H1 (cell line): ENCODE measurements around the gene CPSF4. TPM values are rescaled to one million over a fixed set of nuclear protein-coding genes. Genes with fewer than 3 reads are reported as not detected.

Experiments used
- CTCF ChIA-PET: fragments of 300-600 bp; sonication (Branson Sonifier 250); formaldehyde crosslinking; loops from one replicate; lab custom pipeline; 2021; ENCODE audit not compliant: partially characterized antibody; lab: Charles Lee
- POLR2A ChIA-PET: fragments of 300-600 bp; sonication (Branson Sonifier 250); formaldehyde crosslinking; loops from one replicate; lab custom pipeline; 2021; ENCODE audit warnings: inconsistent platforms; ENCODE audit not compliant: partially characterized antibody; lab: Charles Lee
- DNase-seq, 2 experiments: peaks; one replicate each; pipeline versions ENCODE4 v3.0.0 to v3.0.0-alpha.2; 2010 to 2022; ENCODE audit warnings: low spot score in 2 of 2, low read depth in 1 of 2, mixed read lengths in 1 of 2
- FAIRE-seq: peaks from 2 replicates; lab custom pipeline; 2011; peaks lifted over from hg19 to GRCh38; lab: Jason Lieb, UNC
- H2AFZ ChIP-seq: 2 replicates; pipeline ENCODE4 v1.8.1; 2012; ENCODE audit warnings: low read length, inconsistent platforms
- H2AK5ac ChIP-seq: 2 replicates; pipeline ENCODE4 v1.6.1; 2013; ENCODE audit warnings: low read depth, low read length
- H2BK120ac ChIP-seq: replicated peaks from 2 replicates; pipeline ENCODE3; 2013; ENCODE audit warnings: low read depth, low read length, inconsistent platforms
- H2BK12ac ChIP-seq: 2 replicates; pipeline ENCODE4 v1.6.1; 2013; ENCODE audit warnings: low read depth, low read length
- H2BK15ac ChIP-seq: 2 replicates; pipeline ENCODE4 v1.6.1; 2013; ENCODE audit warnings: low read length
- H2BK20ac ChIP-seq: 2 replicates; pipeline ENCODE4 v1.6.1; 2013; ENCODE audit warnings: low read length
- H2BK5ac ChIP-seq: 2 replicates; pipeline ENCODE4 v1.6.1; 2013; ENCODE audit warnings: low read depth, low read length
- H3K14ac ChIP-seq: 2 replicates; pipeline ENCODE4 v1.6.1; 2013; ENCODE audit warnings: inconsistent platforms; ENCODE audit not compliant: insufficient read length
- H3K18ac ChIP-seq: 2 replicates; pipeline ENCODE4 v1.6.1; 2013; ENCODE audit warnings: low read length; ENCODE audit errors: extremely low read depth
- H3K23ac ChIP-seq: 2 replicates; pipeline ENCODE4 v1.6.1; 2013; ENCODE audit warnings: inconsistent platforms; ENCODE audit not compliant: insufficient read length
- H3K23me2 ChIP-seq: 2 replicates; pipeline ENCODE4 v1.6.1; 2013; ENCODE audit warnings: low read depth, low read length
- H3K27ac ChIP-seq: 2 replicates; pipeline ENCODE4 v1.6.1; 2011; ENCODE audit warnings: low read depth, low read length, inconsistent platforms
- H3K27me3 ChIP-seq, 4 experiments: replicated peaks in 1 of 4; 1 replicate in 1 of 4; 2 replicates in 3 of 4; pipeline versions ENCODE4 v1.6.1 to v1.8.1; 2011 to 2013; ENCODE audit warnings: low read length in 3 of 4, mild to moderate bottlenecking in 3 of 4, inconsistent platforms in 2 of 4, mixed read lengths in 2 of 4, moderate library complexity in 1 of 4; ENCODE audit not compliant: control insufficient read depth in 3 of 4, insufficient read depth in 3 of 4; ENCODE audit errors: extremely low read depth in 1 of 4
- H3K36me3 ChIP-seq, 4 experiments: 2 replicates each; pipeline versions ENCODE4 v1.6.1 to v1.8.1; 2011 to 2013; ENCODE audit warnings: mild to moderate bottlenecking in 4 of 4, low read length in 3 of 4, moderate library complexity in 2 of 4, control low read depth in 1 of 4, inconsistent platforms in 1 of 4; ENCODE audit not compliant: insufficient read depth in 4 of 4, control insufficient read depth in 2 of 4
- H3K4ac ChIP-seq: replicated peaks from 2 replicates; pipeline ENCODE3; 2013; ENCODE audit warnings: low read length, low read depth, mixed read lengths, inconsistent platforms; ENCODE audit not compliant: insufficient read length
- H3K4me1 ChIP-seq, 4 experiments: replicated peaks in 1 of 4; 1 replicate in 1 of 4; 2 replicates in 3 of 4; pipeline versions ENCODE4 v1.6.1 to v1.8.1; 2011 to 2013; ENCODE audit warnings: low read length in 3 of 4, inconsistent platforms in 2 of 4, mixed read lengths in 1 of 4; ENCODE audit not compliant: insufficient read depth in 4 of 4, control insufficient read depth in 3 of 4
- H3K4me2 ChIP-seq, 2 experiments: 2 replicates each; pipeline versions ENCODE4 v1.6.1 to v1.8.1; 2011 to 2013; ENCODE audit warnings: low read depth in 2 of 2, low read length in 2 of 2, control low read depth in 1 of 2, inconsistent platforms in 1 of 2, mild to moderate bottlenecking in 1 of 2; ENCODE audit not compliant: insufficient read depth in 1 of 2
- H3K4me3 ChIP-seq, 4 experiments: fragments of 200-600, 300-600 bp in 1 of 4; sonication (generic), shearing (Covaris generic), sonication (Bioruptor Twin) in 1 of 4; 2 replicates each; pipeline versions ENCODE4 v1.5.1 to v1.8.1; 2011 to 2016; ENCODE audit warnings: low read length in 4 of 4, low read depth in 3 of 4, control low read depth in 2 of 4, inconsistent platforms in 2 of 4, mild to moderate bottlenecking in 2 of 4, mixed read lengths in 1 of 4, moderate library complexity in 1 of 4; ENCODE audit not compliant: insufficient read depth in 2 of 4; ENCODE audit errors: extremely low read depth in 1 of 4
- H3K56ac ChIP-seq: replicated peaks from 2 replicates; pipeline ENCODE3; 2013; ENCODE audit warnings: low read depth, mild to moderate bottlenecking, mixed read lengths, low read length, inconsistent platforms; ENCODE audit not compliant: insufficient read length
- H3K79me1 ChIP-seq: 2 replicates; pipeline ENCODE4 v1.6.1; 2013; ENCODE audit warnings: low read depth, low read length, control low read depth
- H3K79me2 ChIP-seq, 2 experiments: 2 replicates each; pipeline versions ENCODE4 v1.6.1 to v1.8.1; 2012 to 2013; ENCODE audit warnings: low read length in 2 of 2, mild to moderate bottlenecking in 2 of 2, inconsistent platforms in 1 of 2; ENCODE audit not compliant: insufficient read depth in 2 of 2, control insufficient read depth in 1 of 2
- H3K9ac ChIP-seq, 4 experiments: replicated peaks in 1 of 4; 1 replicate in 1 of 4; 2 replicates in 3 of 4; pipeline versions ENCODE4 v1.6.1 to v1.8.1; 2011 to 2013; ENCODE audit warnings: low read depth in 3 of 4, low read length in 3 of 4, control low read depth in 2 of 4, mild to moderate bottlenecking in 2 of 4, moderate library complexity in 2 of 4, inconsistent platforms in 1 of 4; ENCODE audit errors: extremely low read depth in 1 of 4
- H3K9me3 ChIP-seq, 2 experiments: 2 replicates each; pipeline versions ENCODE4 v1.6.1 to v1.8.1; 2012 to 2013; ENCODE audit warnings: mild to moderate bottlenecking in 2 of 2, moderate library complexity in 2 of 2, control low read depth in 1 of 2, inconsistent platforms in 1 of 2, low read depth in 1 of 2, low read length in 1 of 2, mixed read lengths in 1 of 2; ENCODE audit not compliant: insufficient read depth in 2 of 2
- H4K20me1 ChIP-seq, 2 experiments: replicated peaks in 1 of 2; 2 replicates each; pipeline versions ENCODE3 to v1.8.1; 2011 to 2013; ENCODE audit warnings: inconsistent platforms in 2 of 2, low read length in 2 of 2, mild to moderate bottlenecking in 1 of 2; ENCODE audit not compliant: insufficient read depth in 2 of 2, control insufficient read depth in 1 of 2
- H4K5ac ChIP-seq: 2 replicates; pipeline ENCODE4 v1.6.1; 2013; ENCODE audit warnings: low read length, low read depth, mixed read lengths, inconsistent platforms; ENCODE audit not compliant: insufficient read length
- H4K8ac ChIP-seq: 2 replicates; pipeline ENCODE4 v1.8.0; 2013; ENCODE audit warnings: mild to moderate bottlenecking, moderate library complexity, low read length, inconsistent platforms; ENCODE audit not compliant: insufficient read depth; ENCODE audit errors: extremely low read depth
- H4K91ac ChIP-seq: replicated peaks from 2 replicates; pipeline ENCODE3; 2013; ENCODE audit warnings: low read length, mixed read lengths, inconsistent platforms; ENCODE audit not compliant: insufficient read length
- ASH2L ChIP-seq: fragments of 200-600, 300-600 bp; sonication (generic); IDR thresholded peaks from one replicate; pipeline ENCODE4 v1.7.1; 2017; ENCODE audit warnings: low read length
- BACH1 ChIP-seq: IDR thresholded peaks from 2 replicates; pipeline ENCODE4 v1.6.1; 2012; ENCODE audit warnings: low read length, improper control_type of control experiment
- BCL11A ChIP-seq, 2 experiments: IDR thresholded peaks; one replicate each; pipeline ENCODE4 v1.6.1; 2011; ENCODE audit warnings: low read depth in 2 of 2, low read length in 2 of 2, mild to moderate bottlenecking in 2 of 2
- CBX5 ChIP-seq: fragments of 300-800, 300-1000 bp; sonication (generic); IDR thresholded peaks from 2 replicates; pipeline ENCODE4 v1.7.1; 2016; ENCODE audit warnings: antibody characterized with exemption, low read length, low read depth
- CEBPB ChIP-seq: IDR thresholded peaks from 2 replicates; pipeline ENCODE4 v1.6.1; 2012; ENCODE audit warnings: low read depth, low read length
- JUN ChIP-seq: IDR thresholded peaks from 2 replicates; pipeline ENCODE4 v1.6.1; 2011; ENCODE audit warnings: low read depth, mild to moderate bottlenecking, improper control_type of control experiment, low read length
- KDM5A ChIP-seq: fragments of 200-600 bp; IDR thresholded peaks from 2 replicates; pipeline ENCODE4 v1.7.1; 2012; ENCODE audit warnings: mild to moderate bottlenecking, low read length, inconsistent platforms, mixed read lengths
- MAFK ChIP-seq: IDR thresholded peaks from 2 replicates; pipeline ENCODE4 v1.6.1; 2012; ENCODE audit warnings: low read depth, mild to moderate bottlenecking, improper control_type of control experiment, low read length
- POLR2AphosphoS5 ChIP-seq: IDR thresholded peaks from 2 replicates; pipeline ENCODE4 v1.6.1; 2011; ENCODE audit warnings: low read depth, low read length
- POU5F1 ChIP-seq: IDR thresholded peaks from 2 replicates; pipeline ENCODE4 v1.6.1; 2011; ENCODE audit warnings: low read depth, mild to moderate bottlenecking, low read length, moderate library complexity
- SIRT6 ChIP-seq: IDR thresholded peaks from one replicate; pipeline ENCODE4 v1.7.1; 2012; ENCODE audit warnings: low read length, inconsistent platforms
- SUZ12 ChIP-seq: fragments of 200-600 bp; sonication (generic); IDR thresholded peaks from 2 replicates; pipeline ENCODE4 v1.6.1; 2012; ENCODE audit warnings: mild to moderate bottlenecking, inconsistent platforms, low read length, moderate library complexity, mixed read lengths
- TAF7 ChIP-seq: optimal IDR thresholded peaks from 2 replicates; pipeline ENCODE3; 2011; ENCODE audit warnings: low read depth, mild to moderate bottlenecking, inconsistent platforms, low read length, moderate library complexity, borderline replicate concordance
- USF2 ChIP-seq: IDR thresholded peaks from 2 replicates; pipeline ENCODE4 v1.6.1; 2011; ENCODE audit warnings: low read length, improper control_type of control experiment
- WGBS, 2 experiments: shearing (Covaris generic) in 1 of 2; methylation state at CpG; one replicate each; pipeline versions ENCODE4 v1.1.6 to v1.1.7; 2013 to 2015; ENCODE audit warnings: low lambda C conversion rate in 2 of 2, mixed read lengths in 2 of 2, inconsistent platforms in 1 of 2, low coverage in 1 of 2, missing lambda C conversion rate in 1 of 2; ENCODE audit not compliant: insufficient replicate concordance in 2 of 2, insufficient coverage in 1 of 2, insufficient read length in 1 of 2; ENCODE audit errors: extremely low coverage in 1 of 2, missing lambda C conversion rate in 1 of 2; 5-methylcytosine and 5-hydroxymethylcytosine counted together
- polyA plus RNA-seq, 7 experiments: library from polyadenylated mRNA; depleted of rRNA in 3 of 7; stranded (reverse) in 5 of 7; unstranded in 2 of 7; fragments of >200 nt in 5 of 7; fragments of 200-250 nt in 2 of 7; gene quantifications; 1 replicate in 5 of 7; 2 replicates in 1 of 7; 4 replicates in 1 of 7; pipeline versions ENCODE4 v1.2.1 to v1.2.3, GENCODE V29; 2011 to 2013; ENCODE audit warnings: missing spikeins in 2 of 7, mixed read lengths in 2 of 7
- total RNA-seq: library from RNA; stranded (reverse); fragmentation: NEBNext Ultra II Directional; extraction: Animal tissue kit (Norgen Biotek cat#: 25700); gene quantifications from 2 replicates; pipeline ENCODE4 v1.2.1, GENCODE V29; 2021

CPSF4 gene
- total and polyA plus RNA-seq, 2 of the 8 experiments (the other 6 are each of a cell fraction or from before 2014, with no cell fraction given), result 77.5 to 103 TPM

- Histone ChIP-seq H3K27me3 (no peaks in the 10 kb centered on the region), H3K23ac (no peak overlapping the region), H3K27ac (no peak overlapping the region), H3K9ac (no peak overlapping the region), H3K9me3 (no peaks in the 10 kb centered on the region), H3K14ac (no peak overlapping the region), H2BK15ac (no peak overlapping the region), H3K4me1 (peaks cover 0 to 3% (median under 1%) of the 10 kb centered on the region in 4 experiments; a peak in 2 of 7 replicates), H3K4me3 (no peak overlapping the region), H2BK5ac (no peak overlapping the region), H3K79me1 (peaks cover 21% of the 10 kb centered on the region), H2BK120ac (no peak overlapping the region), H3K4ac (no peak overlapping the region), H4K20me1 (peaks cover 24 to 43% of the 10 kb centered on the region in 2 experiments), H3K23me2 (peaks cover 6% of the 10 kb centered on the region), H3K4me2 (no peak overlapping the region), H2BK20ac (no peak overlapping the region), H2BK12ac (no peak overlapping the region), H3K18ac (no peak overlapping the region), H4K91ac (no peak overlapping the region), H3K56ac (no peak overlapping the region), H4K5ac (no peak overlapping the region), H3K36me3 (peaks cover 27 to 66% (median 52%) of the 10 kb centered on the region in 4 experiments; a peak in 7 of 8 replicates), H2AK5ac (no peak overlapping the region), H4K8ac (no peak overlapping the region; the same call in 1 of the 2 replicates), H3K79me2 (peaks cover 19 to 46% of the 10 kb centered on the region in 2 experiments), H2AFZ (no peak overlapping the region)
- no peak for DNase-seq
- ChIA-PET CTCF (interaction anchor here (0.6 to 2.1 kb wide), 5 partner anchors 13 to 680 kb away, joined by 3 to 8 read pairs (median 4); no protein-coding TSS in a partner anchor), POLR2A (interaction anchor here (0.5 to 8.4 kb wide), 3 partner anchors 9 to 32 kb away, joined by 3 to 150 read pairs (median 3); no protein-coding TSS in a partner anchor)
- WGBS, 2 experiments, result 100% methylated on average over 3 of the region's 3 CpGs; no CpG with 5 or more reads in 1 of the 2 experiments
- FAIRE-seq, result no peak
- no peak for TF ChIP-seq JUN
- TF ChIP-seq CBX5, result no peak
- no peak for TF ChIP-seq BCL11A (IDR thresholded peaks at IDR 0.05; ENCODE audit: low read depth in 2 of 2, low read length in 2 of 2)
- no peak for TF ChIP-seq MAFK
- no peak for TF ChIP-seq USF2
- TF ChIP-seq TAF7, result no peak
- no peak for TF ChIP-seq CEBPB
- TF ChIP-seq BACH1, result no peak
- no peak for TF ChIP-seq SUZ12
- TF ChIP-seq KDM5A, result no peak
- no peak for TF ChIP-seq SIRT6
- no peak for TF ChIP-seq ASH2L
- TF ChIP-seq POU5F1, result no peak
- TF ChIP-seq POLR2AphosphoS5, result no peak
Measured at GRCh38 chr7:99402854-99403253, 35.9 kb upstream of the CPSF4 start.
